Right lobe of liver (tissue), 4 donors: ENCODE results near the gene EBNA1BP2.

Experiments
- POLR2A ChIP-seq: fragments of 450-650 bp; IDR thresholded peaks from one replicate; pipeline ENCODE4 v1.6.1; 2017; ENCODE audit warnings: antibody characterized with exemption, mild to moderate bottlenecking
- TF ChIP-seq, protein P1 (sequence below), 4 donors: fragments of 200-600 bp in 3 of 4; fragments of 450-650 bp in 1 of 4; IDR thresholded peaks; one replicate each; pipeline versions ENCODE4 v1.5.1 to v1.8.0; 2016 to 2022; ENCODE audit warnings: antibody characterized with exemption in 4 of 4, mild to moderate bottlenecking in 2 of 4
- donor health status: DM: no; HTN: no; CAD: no.
- donor health status: DM: no; HTN: no; CAD: no.
- donor health status: DM: no; HTN: yes; CAD: no.

DNA sequence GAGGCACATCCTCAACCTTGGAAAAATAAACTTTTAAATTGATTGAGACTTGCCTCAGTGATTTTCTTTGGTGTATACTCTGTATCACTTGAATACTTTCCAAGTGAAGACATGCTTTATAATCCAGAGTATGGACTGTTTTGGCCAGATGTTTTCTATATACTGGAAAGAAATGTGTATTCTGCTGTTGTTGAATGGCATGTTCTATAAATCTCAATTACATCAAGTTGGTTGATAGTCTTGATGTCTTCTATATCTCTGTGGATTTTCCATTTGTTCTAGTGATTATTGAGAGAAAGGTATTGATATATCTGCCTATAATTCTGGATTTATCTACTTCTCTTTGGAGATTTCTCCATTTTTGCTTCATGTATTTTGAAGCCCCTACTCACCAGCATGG lies 37.5 kb downstream of the EBNA1BP2 start:
- TF ChIP-seq, protein P1, sequence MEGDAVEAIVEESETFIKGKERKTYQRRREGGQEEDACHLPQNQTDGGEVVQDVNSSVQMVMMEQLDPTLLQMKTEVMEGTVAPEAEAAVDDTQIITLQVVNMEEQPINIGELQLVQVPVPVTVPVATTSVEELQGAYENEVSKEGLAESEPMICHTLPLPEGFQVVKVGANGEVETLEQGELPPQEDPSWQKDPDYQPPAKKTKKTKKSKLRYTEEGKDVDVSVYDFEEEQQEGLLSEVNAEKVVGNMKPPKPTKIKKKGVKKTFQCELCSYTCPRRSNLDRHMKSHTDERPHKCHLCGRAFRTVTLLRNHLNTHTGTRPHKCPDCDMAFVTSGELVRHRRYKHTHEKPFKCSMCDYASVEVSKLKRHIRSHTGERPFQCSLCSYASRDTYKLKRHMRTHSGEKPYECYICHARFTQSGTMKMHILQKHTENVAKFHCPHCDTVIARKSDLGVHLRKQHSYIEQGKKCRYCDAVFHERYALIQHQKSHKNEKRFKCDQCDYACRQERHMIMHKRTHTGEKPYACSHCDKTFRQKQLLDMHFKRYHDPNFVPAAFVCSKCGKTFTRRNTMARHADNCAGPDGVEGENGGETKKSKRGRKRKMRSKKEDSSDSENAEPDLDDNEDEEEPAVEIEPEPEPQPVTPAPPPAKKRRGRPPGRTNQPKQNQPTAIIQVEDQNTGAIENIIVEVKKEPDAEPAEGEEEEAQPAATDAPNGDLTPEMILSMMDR (IDR thresholded peaks at IDR 0.05): no peak
- no peak for TF ChIP-seq POLR2A
